Mucosa of descending colon (tissue), 3 donors: ENCODE results near the gene WNT3. TPM values are rescaled to one million over a fixed set of nuclear protein-coding genes. Genes with fewer than 3 reads are reported as not detected.

Experiments used
- ATAC-seq: fragments of 200-7000 bp; cut with Tn5 transposase; one replicate; pipeline ENCODE4 v1.9.1; 2020; ENCODE audit warnings: mild to moderate bottlenecking, moderate library complexity
- DNase-seq, 3 donors: peaks; one replicate each; pipeline ENCODE4 v3.0.0-alpha.2; 2020
- H3K36me3 ChIP-seq: fragments of 200-600 bp; one replicate; pipeline ENCODE4 v1.8.0; 2021; ENCODE audit warnings: low read depth, mild to moderate bottlenecking
- H3K4me1 ChIP-seq: fragments of 200-600 bp; one replicate; pipeline ENCODE4 v1.8.0; 2021; ENCODE audit warnings: low read depth, mild to moderate bottlenecking
- H3K4me3 ChIP-seq: fragments of 200-600 bp; one replicate; pipeline ENCODE4 v1.8.0; 2021; ENCODE audit warnings: mild to moderate bottlenecking
- H3K9me3 ChIP-seq: fragments of 200-600 bp; one replicate; pipeline ENCODE4 v1.8.0; 2021; ENCODE audit warnings: mild to moderate bottlenecking
- CTCF ChIP-seq: fragments of 200-600 bp; IDR thresholded peaks from one replicate; pipeline ENCODE4 v1.8.0; 2022; ENCODE audit warnings: antibody characterized with exemption, mild to moderate bottlenecking
- intact Hi-C, 2 donors: fragments of 100-400 bp; cut with DNase I in 1 of 2; cut with micrococcal nuclease in 1 of 2; formaldehyde crosslinking; loops; one replicate each; pipeline versions ENCODE4 v1.11.0 to v1.11.1; 2022; cut with DNase I, micrococcal nuclease
- total RNA-seq, 3 donors: library from RNA; stranded (reverse); fragmentation: NEBNext Ultra II Directional in 2 of 3; extraction: Animal tissue kit (Norgen Biotek cat#: 25700) in 2 of 3; gene quantifications; one replicate each; pipeline versions ENCODE4 v1.2.1 to v1.2.4, GENCODE V29; 2021 to 2023
- donor health status: DM: no; HTN: no; CAD: no; lungs with moderate emphysema.
- donor health status: DM: no; HTN: no; CAD: no.
- donor health status: DM: no; HTN: yes; CAD: no.

The WNT3 gene
- total RNA-seq, 3 donors from 2014 or later: 0.29 to 1.1 (median 0.41) TPM

- no peak overlapping the region for H3K4me3 ChIP-seq
- DNase-seq (no peak), ATAC-seq (no peak)
- no peaks in the 10 kb centered on the region for H3K36me3 ChIP-seq
- intact Hi-C loops: no loop called here
- no peak for TF ChIP-seq CTCF
- H3K9me3 ChIP-seq: no peaks in the 10 kb centered on the region
- H3K4me1 ChIP-seq: no peaks in the 10 kb centered on the region
Measured at GRCh38 chr17:46730026-46730425, 88.5 kb downstream of the WNT3 start.

- Histone ChIP-seq H3K4me3 (no peak overlapping the region), H3K9me3 (no peaks in the 10 kb centered on the region), H3K4me1 (no peaks in the 10 kb centered on the region), H3K36me3 (no peaks in the 10 kb centered on the region)
- intact Hi-C loops: no loop called here
- TF ChIP-seq CTCF: no peak
- ATAC-seq (no peak), DNase-seq (no peak)
Measured at GRCh38 chr17:46727572-46728348, 90.7 kb downstream of the WNT3 start.

GRCh38 chr17:46726206-46726605, 92.3 kb downstream of the WNT3 start:
- Histone ChIP-seq H3K4me3 (no peak overlapping the region), H3K4me1 (no peaks in the 10 kb centered on the region), H3K36me3 (no peaks in the 10 kb centered on the region), H3K9me3 (no peaks in the 10 kb centered on the region)
- TF ChIP-seq CTCF: no peak
- intact Hi-C loops: no loop called here
- DNase-seq: no peak
- ATAC-seq: no peak

GRCh38 chr17:46722662-46723285, 95.7 kb downstream of the WNT3 start:
- no peak for DNase-seq
- H3K4me1 ChIP-seq: no peaks in the 10 kb centered on the region
- no peak for TF ChIP-seq CTCF
- H3K4me3 ChIP-seq: no peak overlapping the region
- no peaks in the 10 kb centered on the region for H3K36me3 ChIP-seq
- no peaks in the 10 kb centered on the region for H3K9me3 ChIP-seq
- intact Hi-C loops: no loop called here
- ATAC-seq: no peak

GRCh38 chr17:46720408-46720807, 98.1 kb downstream of the WNT3 start:
- no peak overlapping the region for H3K4me3 ChIP-seq
- no peak for DNase-seq
- intact Hi-C loops: no loop called here
- no peaks in the 10 kb centered on the region for H3K9me3 ChIP-seq
- no peaks in the 10 kb centered on the region for H3K4me1 ChIP-seq
- ATAC-seq: no peak
- H3K36me3 ChIP-seq: no peaks in the 10 kb centered on the region
- no peak for TF ChIP-seq CTCF
